ENCODE data around the gene FANCE. TPM values are rescaled to one million over a fixed set of nuclear protein-coding genes. Genes with fewer than 3 reads are reported as not detected.

Gene FANCE
- 10 to 100 TPM; 14.3 to 14.8 TPM for total RNA-seq

- intact Hi-C loops (cut with DNase I, micrococcal nuclease): loop anchor here (1.0 to 5.0 kb wide), 7 partner anchors 16 to 564 kb away; partner anchors contain the start of genes RPL10A (in 2 of the 2), ANKS1A (in 1 of the 2), TAF11 (in 1 of the 2) and TEAD3 (in 1 of the 2)
- peak; percentile 89 for ATAC-seq
- Mint-ChIP-seq H3K36me3 (ENCODE audit: low read depth) (peaks cover 11% of the 10 kb centered on the region), H3K4me1 (peaks cover 30% of the 10 kb centered on the region), H3K9me3 (ENCODE audit: low read depth) (no peaks in the 10 kb centered on the region), H3K27me3 (no peaks in the 10 kb centered on the region), H3K4me3 (peak within 1 kb of the TSS; percentile 82), H3K27ac (peak within 1 kb of the TSS; percentile 47)
- POLR2A ChIA-PET: interaction anchor here (0.9 to 1.4 kb wide), 2 partner anchors 11 to 15 kb away, joined by 3 to 7 read pairs; partner anchors contain the start of gene RPL10A
- CTCF ChIA-PET: interaction anchor here (0.6 to 8.4 kb wide), 9 partner anchors 14 to 976 kb away, joined by 3 to 181 read pairs (median 3); partner anchors contain the start of genes PPARD and RPL10A
- DNase-seq: peak; percentile 95
These were observed at the start of gene FANCE for GRCh38 chr6:35452183-35453090. FANCE (plus strand) TSS chr6:35452338; CDS start chr6:35452546, 208 bp downstream.

GRCh38 chr6:35402856-35403191 lies 49.3 kb upstream of the FANCE start:
- H3K9me3 Mint-ChIP-seq (ENCODE audit: low read depth): no peaks in the 10 kb centered on the region
- H3K4me3 Mint-ChIP-seq: no peak overlapping the region
- peaks cover 2% of the 10 kb centered on the region for H3K36me3 Mint-ChIP-seq (ENCODE audit: low read depth)
- ATAC-seq (no peak), DNase-seq (no peak)
- no peak overlapping the region for H3K27ac Mint-ChIP-seq
- ChIA-PET CTCF (no interaction called here), POLR2A (no interaction called here)
- H3K4me1 Mint-ChIP-seq: peaks cover 10% of the 10 kb centered on the region
- intact Hi-C loops (cut with DNase I, micrococcal nuclease): no loop called here
- no peaks in the 10 kb centered on the region for H3K27me3 Mint-ChIP-seq

- Mint-ChIP-seq H3K27ac (no peak overlapping the region), H3K36me3 (ENCODE audit: low read depth) (no peaks in the 10 kb centered on the region), H3K4me3 (no peak overlapping the region), H3K9me3 (ENCODE audit: low read depth) (no peaks in the 10 kb centered on the region), H3K27me3 (no peaks in the 10 kb centered on the region), H3K4me1 (peaks cover 10% of the 10 kb centered on the region)
- no peak for DNase-seq
- no peak for ATAC-seq
- ChIA-PET CTCF (interaction anchor here (1.0 kb wide), 1 partner anchor 59 kb away, joined by 3 read pairs; no protein-coding TSS in a partner anchor), POLR2A (no interaction called here)
- intact Hi-C loops (cut with DNase I, micrococcal nuclease): no loop called here
These were observed 48.3 kb upstream of the FANCE start for GRCh38 chr6:35403544-35404442.

- no peak for DNase-seq
- ChIA-PET CTCF (interaction anchor here (0.6 to 1.0 kb wide), 4 partner anchors 8 to 152 kb away, joined by 3 read pairs; no protein-coding TSS in a partner anchor), POLR2A (no interaction called here)
- Mint-ChIP-seq H3K36me3 (ENCODE audit: low read depth) (peaks cover 6% of the 10 kb centered on the region), H3K4me3 (no peak overlapping the region), H3K27me3 (no peaks in the 10 kb centered on the region), H3K9me3 (ENCODE audit: low read depth) (no peaks in the 10 kb centered on the region), H3K4me1 (peaks cover 20% of the 10 kb centered on the region), H3K27ac (no peak overlapping the region)
- no peak for ATAC-seq
- intact Hi-C loops (cut with DNase I, micrococcal nuclease): no loop called here
These were observed 45.2 kb upstream of the FANCE start for GRCh38 chr6:35406711-35407485.

GRCh38 chr6:35409245-35409644 lies 42.9 kb upstream of the FANCE start:
- CTCF ChIA-PET: interaction anchor here (0.6 to 0.7 kb wide), 2 partner anchors 119 to 139 kb away, joined by 3 read pairs; no protein-coding TSS in a partner anchor
- Mint-ChIP-seq H3K27ac (peak overlapping the region; percentile 32), H3K4me3 (no peak overlapping the region), H3K27me3 (no peaks in the 10 kb centered on the region), H3K36me3 (ENCODE audit: low read depth) (peaks cover 10% of the 10 kb centered on the region), H3K9me3 (ENCODE audit: low read depth) (no peaks in the 10 kb centered on the region), H3K4me1 (peaks cover 16% of the 10 kb centered on the region)
- intact Hi-C loops (cut with DNase I, micrococcal nuclease): no loop called here
- ATAC-seq: no peak
- POLR2A ChIA-PET: no interaction called here
- DNase-seq: no peak

GRCh38 chr6:35410131-35410530 lies 42.0 kb upstream of the FANCE start:
- DNase-seq (no peak), ATAC-seq (no peak)
- Mint-ChIP-seq H3K4me3 (no peak overlapping the region), H3K27me3 (no peaks in the 10 kb centered on the region), H3K4me1 (peaks cover 19% of the 10 kb centered on the region), H3K9me3 (ENCODE audit: low read depth) (no peaks in the 10 kb centered on the region), H3K36me3 (ENCODE audit: low read depth) (peaks cover 10% of the 10 kb centered on the region), H3K27ac (peak overlapping the region; percentile 32)
- CTCF ChIA-PET: no interaction called here
- POLR2A ChIA-PET: no interaction called here
- intact Hi-C loops (cut with DNase I, micrococcal nuclease): no loop called here

GRCh38 chr6:35411066-35411465 lies 41.1 kb upstream of the FANCE start:
- H3K9me3 Mint-ChIP-seq (ENCODE audit: low read depth): no peaks in the 10 kb centered on the region
- peak; percentile 49 for ATAC-seq
- no peaks in the 10 kb centered on the region for H3K27me3 Mint-ChIP-seq
- H3K4me3 Mint-ChIP-seq: no peak overlapping the region
- intact Hi-C loops (cut with DNase I, micrococcal nuclease): no loop called here
- H3K4me1 Mint-ChIP-seq: peaks cover 22% of the 10 kb centered on the region
- ChIA-PET CTCF (interaction anchor here (0.7 to 0.9 kb wide), 2 partner anchors 34 to 233 kb away, joined by 3 read pairs; no protein-coding TSS in a partner anchor), POLR2A (no interaction called here)
- peak; percentile 35 for DNase-seq
- peaks cover 15% of the 10 kb centered on the region for H3K36me3 Mint-ChIP-seq (ENCODE audit: low read depth)
- no peak overlapping the region for H3K27ac Mint-ChIP-seq

- H3K4me1 Mint-ChIP-seq: peaks cover 22% of the 10 kb centered on the region
- H3K27ac Mint-ChIP-seq: no peak overlapping the region
- ChIA-PET CTCF (interaction anchor here (0.6 to 0.9 kb wide), 3 partner anchors 25 to 51 kb away, joined by 3 to 4 read pairs (median 3); no protein-coding TSS in a partner anchor), POLR2A (no interaction called here)
- intact Hi-C loops (cut with DNase I, micrococcal nuclease): no loop called here
- no peak overlapping the region for H3K4me3 Mint-ChIP-seq
- no peak for DNase-seq
- no peak for ATAC-seq
- H3K9me3 Mint-ChIP-seq (ENCODE audit: low read depth): no peaks in the 10 kb centered on the region
- H3K27me3 Mint-ChIP-seq: no peaks in the 10 kb centered on the region
- H3K36me3 Mint-ChIP-seq (ENCODE audit: low read depth): peaks cover 19% of the 10 kb centered on the region
These were observed 40.0 kb upstream of the FANCE start for GRCh38 chr6:35412102-35412501.

GRCh38 chr6:35413911-35414310 lies 38.2 kb upstream of the FANCE start:
- H3K27ac Mint-ChIP-seq: no peak overlapping the region
- H3K9me3 Mint-ChIP-seq (ENCODE audit: low read depth): no peaks in the 10 kb centered on the region
- ATAC-seq (no peak), DNase-seq (no peak)
- H3K36me3 Mint-ChIP-seq (ENCODE audit: low read depth): peaks cover 22% of the 10 kb centered on the region
- POLR2A ChIA-PET: no interaction called here
- intact Hi-C loops (cut with DNase I, micrococcal nuclease): no loop called here
- peaks cover 37% of the 10 kb centered on the region for H3K4me1 Mint-ChIP-seq
- CTCF ChIA-PET: no interaction called here
- H3K4me3 Mint-ChIP-seq: no peak overlapping the region
- H3K27me3 Mint-ChIP-seq: no peaks in the 10 kb centered on the region

- H3K4me3 Mint-ChIP-seq: no peak overlapping the region
- peak overlapping the region; percentile 0 for H3K27ac Mint-ChIP-seq
- H3K36me3 Mint-ChIP-seq (ENCODE audit: low read depth): peaks cover 22% of the 10 kb centered on the region
- peaks cover 37% of the 10 kb centered on the region for H3K4me1 Mint-ChIP-seq
- intact Hi-C loops (cut with DNase I, micrococcal nuclease): loop anchor here in 1 of 2 experiments (1.0 kb wide), 1 partner anchor 73 kb away; the partner anchor contains the start of gene PPARD
- H3K27me3 Mint-ChIP-seq: no peaks in the 10 kb centered on the region
- ChIA-PET POLR2A (interaction anchor here (0.5 to 0.6 kb wide), 2 partner anchors 74 to 278 kb away, joined by 3 to 4 read pairs; no protein-coding TSS in a partner anchor), CTCF (interaction anchor here (0.5 to 1.1 kb wide), 6 partner anchors 13 to 175 kb away, joined by 3 to 5 read pairs (median 4); partner anchors contain the start of gene PPARD)
- peak; percentile 57 for ATAC-seq
- H3K9me3 Mint-ChIP-seq (ENCODE audit: low read depth): no peaks in the 10 kb centered on the region
- peak; percentile 49 for DNase-seq
These were observed 36.9 kb upstream of the FANCE start for GRCh38 chr6:35415065-35415891.

Measured in activated CD4-positive, alpha-beta T cell treated with anti-CD3 and anti-CD28 coated beads for 36 hours (primary cell).